ENCODE measurements around the gene C3orf18.
A peak's percentile ranks its signal among the peaks of the same experiment; 100 is the strongest.

Gene C3orf18

DNA sequence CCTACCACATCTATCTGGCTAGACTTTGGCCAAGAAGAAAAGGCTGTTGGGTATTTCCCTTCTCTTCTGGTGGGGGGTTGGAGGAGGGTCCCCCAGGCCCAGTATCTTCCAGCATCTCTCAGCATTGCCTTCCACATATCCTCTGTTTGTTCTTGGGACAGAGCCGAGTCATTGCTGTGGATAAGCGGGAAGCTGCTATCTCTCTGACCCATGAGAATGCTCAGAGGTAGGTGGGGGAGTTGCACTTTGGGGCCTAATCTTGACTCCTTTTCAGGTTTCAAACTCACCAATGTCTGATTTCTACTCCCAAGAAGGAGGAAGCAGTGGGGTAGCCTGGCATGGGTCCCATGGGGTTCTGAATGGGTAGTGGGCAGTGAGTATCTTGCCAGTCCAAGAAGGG lies 9.8 kb upstream of the C3orf18 start:
- DNase-seq: no peak

DNA sequence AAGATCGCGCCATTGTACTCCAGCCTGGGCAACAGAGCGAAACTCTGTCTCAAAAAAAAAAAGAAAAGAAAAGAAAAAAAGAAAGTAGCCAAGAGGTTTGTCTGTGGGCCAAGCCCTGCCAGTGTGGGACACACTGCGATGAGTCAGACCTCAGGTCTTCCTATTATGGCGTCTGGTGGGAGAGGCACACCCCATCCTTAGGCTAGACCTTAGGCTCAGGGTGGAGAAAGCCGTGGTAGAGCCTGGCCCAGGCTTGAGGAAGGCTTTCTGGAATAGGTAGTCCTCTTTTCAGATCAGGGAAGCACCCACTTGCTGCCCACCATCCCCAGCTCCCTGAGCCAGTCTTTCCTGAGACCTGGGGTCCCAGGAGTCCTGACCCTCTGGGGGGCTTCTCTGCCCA lies 7.8 kb upstream of the C3orf18 start:
- DNase-seq: no peak

DNA sequence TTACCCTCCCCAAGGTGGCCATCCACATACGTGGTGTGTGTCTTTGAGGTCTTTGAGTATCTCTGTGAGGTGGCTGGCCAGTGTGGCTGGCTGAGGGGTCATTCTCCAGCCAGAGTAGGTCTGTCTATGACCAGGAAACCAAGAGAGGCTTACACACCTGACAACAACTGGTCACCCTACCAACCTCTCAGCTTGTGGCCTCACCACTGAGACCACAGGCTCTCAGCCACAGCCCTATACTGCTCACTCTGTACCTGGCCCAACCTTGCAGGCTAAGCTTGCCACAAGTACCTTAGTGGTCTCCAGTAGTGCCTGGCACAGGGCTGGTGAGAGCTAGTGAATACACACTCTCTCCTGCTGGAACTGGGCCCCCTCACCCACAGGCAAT lies 6.9 kb upstream of the C3orf18 start:
- DNase-seq: no peak

DNA sequence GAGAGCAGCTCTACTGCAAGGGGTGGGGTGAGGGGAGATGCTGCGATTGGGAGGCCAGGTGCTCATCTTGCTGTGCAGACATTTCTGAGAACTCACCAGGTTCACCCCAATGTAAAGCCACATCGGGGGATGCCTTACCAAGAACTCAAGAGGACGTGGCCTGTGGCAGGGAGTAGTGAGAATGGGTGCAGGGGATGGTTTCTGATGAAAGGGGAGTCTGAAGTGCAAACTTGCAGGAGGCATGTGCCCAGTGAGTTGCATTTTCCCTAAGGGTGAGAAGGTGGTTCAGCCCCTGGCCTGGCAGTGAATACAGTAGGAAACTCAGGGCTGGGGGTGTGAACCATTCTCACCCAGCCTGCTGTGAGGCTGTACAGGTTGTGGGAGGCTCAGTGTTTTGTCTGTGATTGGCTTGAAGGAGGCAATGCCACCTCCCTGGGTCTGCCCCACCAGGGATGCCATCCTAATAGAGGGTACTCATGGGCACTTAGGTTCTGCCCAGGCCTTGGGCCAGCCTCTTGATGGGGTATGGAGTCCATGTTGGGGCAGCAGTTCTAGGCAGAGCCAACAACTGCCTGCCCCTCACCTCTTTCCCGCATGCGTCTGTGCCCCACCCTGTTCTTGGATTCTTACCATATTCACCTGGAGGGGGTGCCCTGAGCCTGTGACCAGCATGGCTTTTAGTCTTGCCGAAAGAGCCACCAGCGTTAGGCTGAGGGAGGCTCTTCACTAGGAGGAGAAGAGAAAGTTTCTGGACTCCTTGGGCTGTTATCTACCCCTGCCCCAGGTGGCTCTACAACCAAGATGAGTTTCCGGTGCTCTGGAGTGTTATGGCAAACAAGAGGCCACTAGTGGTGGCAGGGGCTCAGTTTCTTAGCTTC lies 6.3 kb upstream of the C3orf18 start:
- DNase-seq: no peak

DNA sequence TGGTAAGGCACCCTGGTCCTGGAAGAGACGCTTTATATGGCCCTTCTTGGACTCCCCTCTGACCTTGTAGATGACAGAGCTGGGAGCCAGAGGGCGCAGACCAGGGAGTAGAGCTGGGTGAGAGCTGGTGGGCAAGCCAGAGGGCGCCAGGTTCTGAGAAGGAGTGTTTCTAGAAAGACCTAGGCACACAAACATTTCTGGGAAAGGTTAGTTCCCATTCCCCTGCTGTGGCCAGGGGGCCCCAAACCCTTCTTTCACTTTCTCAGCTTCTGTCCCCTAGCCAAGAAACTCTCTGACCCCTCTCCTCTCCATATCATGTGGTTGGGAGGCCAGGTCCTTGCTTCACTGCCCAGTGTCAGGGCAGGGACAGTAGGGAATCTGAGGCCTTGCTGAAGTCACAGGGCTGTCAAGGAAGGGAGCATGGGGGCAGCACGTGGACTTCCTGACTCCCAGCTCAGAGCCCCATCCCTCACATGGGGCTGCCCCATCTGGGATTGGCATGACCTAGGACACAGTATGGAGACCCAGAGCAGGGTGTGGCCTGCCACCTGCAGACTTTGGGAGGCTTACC lies 5.3 kb upstream of the C3orf18 start:
- DNase-seq: no peak

DNA sequence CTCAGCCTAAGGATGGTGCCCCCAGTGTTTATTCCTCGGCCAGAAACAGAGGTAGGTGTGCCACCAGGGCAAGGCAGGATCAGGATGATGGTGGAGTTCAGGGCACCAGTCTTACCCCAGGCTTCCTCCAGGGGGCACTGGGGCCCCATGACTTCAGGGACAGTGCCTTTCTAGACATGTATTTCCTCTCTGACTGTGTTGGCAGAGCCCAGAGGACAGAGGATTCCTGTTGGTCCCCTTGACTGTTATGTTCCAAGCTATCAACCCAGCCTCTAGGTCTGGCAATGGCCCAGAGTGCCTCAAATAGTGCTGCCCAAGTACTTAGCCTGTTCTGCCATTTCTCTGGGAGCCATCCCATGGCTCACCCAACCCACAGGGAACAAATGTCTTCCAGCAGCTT lies 4.6 kb upstream of the C3orf18 start:
- peak; percentile 31 for DNase-seq

DNA sequence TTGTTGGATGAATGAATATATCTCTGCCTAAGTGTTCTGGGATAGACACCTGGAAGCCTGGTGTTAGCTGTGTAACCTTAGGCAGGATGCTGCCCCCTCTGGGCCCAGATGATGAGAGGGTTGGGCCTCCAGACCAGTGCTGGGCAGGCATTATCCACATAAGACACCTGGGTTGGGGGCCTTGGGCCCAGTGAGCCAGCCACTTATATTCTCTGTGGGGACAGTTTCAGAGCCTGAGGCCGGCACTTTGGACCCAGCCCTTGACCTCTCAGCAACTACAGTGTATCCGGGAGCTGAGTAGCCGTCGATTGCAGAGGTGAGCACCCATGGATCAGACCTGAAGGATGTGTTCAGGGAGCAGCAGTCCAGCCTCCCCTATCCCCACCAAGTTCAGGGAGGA lies 3.9 kb upstream of the C3orf18 start:
- DNase-seq: no peak

DNA sequence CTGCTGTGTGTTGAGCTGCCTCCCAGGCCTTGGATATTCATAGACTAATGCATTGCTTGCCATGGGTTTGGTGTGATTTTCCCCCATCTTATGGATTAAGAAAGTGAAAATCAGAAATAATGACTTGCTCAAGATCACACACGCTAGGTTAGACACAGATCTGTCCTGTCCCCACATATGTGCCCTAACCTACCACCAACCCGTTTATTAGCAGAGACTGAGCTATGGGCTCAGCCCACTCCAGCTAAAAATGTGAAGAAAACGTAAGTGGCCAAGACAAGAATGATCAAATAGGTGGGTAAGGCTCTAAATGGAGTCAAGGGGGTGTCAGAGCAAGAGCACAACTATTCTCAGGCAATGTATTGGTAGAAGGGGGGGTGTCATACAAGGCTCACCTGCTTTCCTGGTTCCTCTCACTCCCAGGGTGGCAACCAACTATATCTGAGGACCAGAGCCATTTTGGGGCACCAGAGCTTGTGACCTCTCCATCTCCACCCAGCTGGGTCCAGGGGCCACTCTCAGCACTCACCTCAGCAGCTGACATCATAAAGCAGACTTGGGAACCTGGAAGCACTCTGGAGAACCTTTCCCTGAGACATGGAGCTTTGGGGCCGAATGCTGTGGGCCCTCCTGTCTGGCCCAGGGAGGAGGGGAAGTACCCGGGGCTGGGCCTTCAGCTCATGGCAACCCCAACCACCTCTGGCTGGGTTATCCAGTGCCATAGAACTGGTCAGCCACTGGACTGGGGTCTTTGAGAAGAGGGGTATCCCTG lies 3.1 kb upstream of the C3orf18 start:
- DNase-seq: no peak

DNA sequence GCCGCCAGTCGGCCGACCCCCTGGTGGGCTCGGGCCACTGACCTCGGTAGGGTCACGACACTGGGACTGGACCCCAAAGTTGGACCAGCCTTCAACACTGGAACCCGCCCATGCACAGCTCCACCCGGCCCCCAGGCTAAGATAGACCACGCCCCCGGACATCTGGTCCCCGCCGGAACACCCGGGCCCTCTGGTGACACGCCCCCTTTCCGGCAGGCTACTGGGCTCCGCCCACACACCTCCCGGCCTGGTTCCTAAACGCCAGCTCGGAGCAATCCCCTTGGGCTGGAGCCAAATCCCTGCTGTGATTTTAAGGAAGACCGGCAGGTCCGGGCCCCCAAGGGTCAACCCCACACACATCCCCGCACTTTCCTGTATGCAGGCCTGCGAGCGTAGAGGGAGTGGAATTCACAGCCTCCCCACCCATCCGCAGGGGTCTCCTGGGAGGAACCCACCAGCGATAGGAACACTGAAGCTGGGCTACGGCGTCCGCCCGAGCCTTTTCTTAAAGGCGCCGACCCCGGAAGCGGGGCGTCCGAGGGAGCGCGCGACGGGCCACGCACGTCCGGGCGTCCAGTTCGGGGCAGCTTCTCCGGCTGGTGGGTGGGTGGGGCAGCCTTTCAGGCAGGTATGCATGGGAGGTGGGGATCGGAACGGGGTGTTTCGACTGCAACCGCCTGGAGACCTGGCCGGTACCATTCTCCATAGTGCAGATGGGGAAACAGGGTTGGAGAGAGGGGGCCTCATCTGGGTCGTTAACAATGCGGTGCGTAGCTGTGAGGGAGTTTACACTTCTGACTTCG lies 1.6 kb upstream of the C3orf18 start, which contains the start of gene HEMK1:
HEMK1 (plus strand) TSS at position 576 of the 803 bp plus-strand sequence. CDS start 1,583 bp downstream, outside the sequence.
- peak; percentile 80 for DNase-seq

DNA sequence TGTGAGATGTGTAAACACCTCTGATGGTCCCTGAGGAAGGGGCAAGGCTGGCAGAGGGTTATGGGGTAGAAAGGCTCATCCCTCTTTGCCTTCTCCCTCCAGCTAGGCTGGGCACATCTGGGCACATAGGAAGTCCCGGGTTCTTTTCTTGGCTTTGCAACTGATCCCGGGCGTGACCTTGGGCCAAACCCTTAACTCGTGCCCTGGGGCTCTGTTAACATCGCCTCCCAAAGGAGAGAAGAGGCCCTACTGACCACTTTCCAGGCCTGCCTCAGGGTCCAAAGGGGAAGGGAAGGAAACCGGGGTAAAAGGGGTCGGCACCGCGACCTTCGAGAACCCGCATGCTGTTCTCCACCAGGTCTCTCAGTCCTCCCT lies 549 bp downstream of the C3orf18 start:
- no peak for DNase-seq

DNA sequence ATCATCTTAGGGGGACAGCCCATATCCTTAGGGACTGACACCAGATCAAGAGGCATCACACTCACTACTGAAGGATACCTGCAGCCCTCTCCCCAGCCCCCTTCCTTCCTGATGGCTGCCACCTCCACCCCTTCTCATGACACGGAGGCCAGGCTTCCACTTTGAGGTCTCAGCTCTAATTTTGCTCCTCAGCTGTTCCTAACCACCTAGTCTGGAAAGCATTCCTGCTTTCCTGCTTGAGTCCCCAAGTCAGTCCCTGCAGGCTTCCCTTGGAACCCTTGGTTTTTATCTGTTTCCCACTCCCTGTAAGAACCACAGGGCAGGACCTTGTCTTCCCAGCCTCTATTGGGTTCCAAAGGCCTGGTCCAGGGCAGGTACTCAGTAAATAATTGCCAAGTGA lies 3.2 kb downstream of the C3orf18 start:
- no peak for DNase-seq

DNA sequence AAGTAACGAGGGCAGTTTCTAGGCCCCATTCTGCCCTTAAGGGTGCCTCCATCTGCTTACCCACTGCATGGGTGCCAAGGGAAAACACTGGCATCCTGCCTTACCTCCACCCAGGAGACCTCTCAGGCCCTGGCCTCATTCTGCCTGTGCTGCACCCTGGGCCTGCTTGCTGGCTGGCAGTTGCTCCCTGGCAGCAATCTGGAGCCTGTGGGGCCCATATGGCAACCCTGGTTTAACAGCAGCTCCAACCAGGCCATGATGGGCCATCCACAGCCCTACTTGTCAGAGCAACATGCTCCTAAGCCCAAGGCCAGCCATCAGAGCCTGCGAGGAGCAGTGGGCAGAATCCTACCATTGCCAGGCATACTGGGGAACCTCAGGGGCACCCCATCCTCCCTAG lies 3.7 kb downstream of the C3orf18 start:
- no peak for DNase-seq

DNA sequence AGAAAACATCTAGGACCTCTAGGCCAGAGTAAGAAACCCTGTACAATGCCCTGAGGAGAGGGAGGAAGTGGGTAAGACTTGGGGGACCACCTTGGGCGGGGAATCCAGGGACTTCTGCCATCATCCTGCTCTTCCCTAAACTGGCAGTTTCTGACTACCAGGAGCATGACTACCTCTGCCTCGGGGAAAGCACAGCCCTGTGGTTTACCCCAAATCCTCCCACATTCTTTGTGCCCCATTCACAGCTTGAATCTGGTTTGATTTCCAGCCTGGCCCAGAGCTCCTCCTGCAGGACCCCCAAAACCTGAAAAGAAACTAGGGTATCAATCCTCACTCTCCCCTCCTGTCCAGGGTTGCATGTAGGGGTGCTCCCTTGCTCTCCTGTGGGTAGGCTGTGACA lies 4.7 kb downstream of the C3orf18 start:
- no peak for DNase-seq

DNA sequence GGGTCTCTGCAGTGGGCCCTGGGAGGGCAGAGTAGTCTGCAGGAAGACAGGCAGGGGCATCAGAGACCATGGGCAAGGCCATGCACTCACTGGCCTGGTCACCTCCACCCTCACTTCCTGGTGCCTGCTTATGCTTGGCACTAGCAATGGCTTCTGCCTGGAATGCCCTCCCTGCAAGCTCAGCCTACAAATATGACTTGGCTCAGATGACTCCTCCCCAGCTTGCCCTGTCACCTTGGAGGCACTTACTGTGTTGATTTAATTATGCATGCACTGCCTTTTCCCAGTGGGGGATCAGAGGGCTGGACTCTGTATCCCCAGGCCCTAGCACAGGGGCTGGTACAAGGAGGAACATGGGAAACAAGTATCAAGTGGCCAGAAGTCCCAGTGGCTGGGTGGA lies 7.8 kb downstream of the C3orf18 start:
- no peak for DNase-seq

DNA sequence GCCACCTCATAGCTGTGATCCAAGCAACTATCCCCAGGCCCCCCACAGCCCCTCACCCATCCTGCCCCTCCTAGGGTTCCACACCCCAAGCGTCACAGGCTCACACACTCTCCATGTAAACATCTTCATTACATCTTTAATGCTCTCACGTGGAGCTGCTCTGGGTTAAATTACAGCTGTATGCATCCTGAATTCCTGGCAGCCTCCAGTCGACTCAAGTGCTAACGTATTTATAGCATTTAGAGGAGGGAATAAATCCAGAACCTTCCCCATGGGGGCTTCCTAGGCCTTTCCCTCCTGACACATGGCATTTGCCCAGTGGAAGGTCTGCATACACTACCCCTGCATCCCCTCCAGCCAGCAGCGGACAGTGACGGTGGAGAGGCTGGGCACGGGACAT lies 9.6 kb downstream of the C3orf18 start:
- no peak for DNase-seq

DNA sequence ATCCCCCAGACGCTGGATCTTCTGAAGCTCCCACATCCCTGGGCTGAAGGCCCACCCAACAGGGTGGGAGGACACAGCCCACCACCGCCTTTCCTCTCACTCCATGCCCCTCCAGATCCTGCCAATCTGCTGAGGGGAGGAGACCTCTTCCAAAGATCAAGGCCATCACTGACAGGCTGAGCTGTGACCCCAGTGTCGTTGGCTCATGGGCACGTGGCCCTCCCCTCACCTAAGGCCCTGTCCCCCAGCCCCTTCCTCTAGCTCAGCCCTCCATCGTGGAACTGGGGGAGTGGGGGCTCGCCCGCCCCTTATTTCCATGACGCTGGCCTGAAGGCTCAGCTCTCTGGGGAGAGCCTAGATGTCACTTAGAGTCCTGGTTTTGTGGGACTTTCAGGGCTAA lies 10.4 kb downstream of the C3orf18 start:
- DNase-seq: no peak

DNA sequence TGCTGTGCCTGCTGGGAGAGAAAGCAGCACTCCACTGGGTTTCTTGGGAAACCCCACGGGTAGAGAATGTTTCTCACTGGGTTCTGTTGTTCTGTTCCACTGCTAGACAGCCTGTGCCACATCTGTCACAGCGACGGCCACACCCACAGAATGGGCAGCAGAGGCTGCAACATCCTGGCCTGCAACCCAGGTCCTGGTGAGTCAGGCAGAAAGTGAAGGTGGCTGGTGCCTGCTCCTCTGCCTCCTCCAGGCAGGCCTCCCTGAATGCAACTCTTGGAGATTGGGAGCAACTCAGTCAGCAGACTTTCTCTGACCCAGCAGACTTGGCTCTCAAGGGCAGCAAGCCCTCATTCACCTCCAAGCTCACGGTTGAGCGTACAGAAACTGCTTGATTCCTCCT lies 13.0 kb downstream of the C3orf18 start:
- DNase-seq: no peak

DNA sequence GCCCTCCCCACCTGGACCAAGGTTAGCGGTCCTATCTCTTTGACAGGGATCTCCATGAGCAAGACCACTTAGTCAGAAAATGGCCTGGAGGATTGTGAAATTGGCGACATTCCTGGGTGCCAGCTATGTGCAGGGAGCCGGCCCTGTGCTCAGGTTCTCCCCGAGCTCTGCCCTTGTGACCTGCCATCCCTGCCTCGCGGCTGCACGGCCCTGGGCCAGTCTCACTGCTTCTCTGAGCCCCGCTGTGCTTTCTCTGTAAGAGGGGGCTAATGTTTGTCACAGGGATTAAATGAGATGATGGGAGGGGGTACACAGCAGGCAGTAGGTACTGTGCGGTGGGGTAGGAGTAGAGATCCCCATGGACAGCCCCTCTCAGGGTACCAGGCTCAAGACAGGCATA lies 14.9 kb downstream of the C3orf18 start:
- DNase-seq: no peak

DNA sequence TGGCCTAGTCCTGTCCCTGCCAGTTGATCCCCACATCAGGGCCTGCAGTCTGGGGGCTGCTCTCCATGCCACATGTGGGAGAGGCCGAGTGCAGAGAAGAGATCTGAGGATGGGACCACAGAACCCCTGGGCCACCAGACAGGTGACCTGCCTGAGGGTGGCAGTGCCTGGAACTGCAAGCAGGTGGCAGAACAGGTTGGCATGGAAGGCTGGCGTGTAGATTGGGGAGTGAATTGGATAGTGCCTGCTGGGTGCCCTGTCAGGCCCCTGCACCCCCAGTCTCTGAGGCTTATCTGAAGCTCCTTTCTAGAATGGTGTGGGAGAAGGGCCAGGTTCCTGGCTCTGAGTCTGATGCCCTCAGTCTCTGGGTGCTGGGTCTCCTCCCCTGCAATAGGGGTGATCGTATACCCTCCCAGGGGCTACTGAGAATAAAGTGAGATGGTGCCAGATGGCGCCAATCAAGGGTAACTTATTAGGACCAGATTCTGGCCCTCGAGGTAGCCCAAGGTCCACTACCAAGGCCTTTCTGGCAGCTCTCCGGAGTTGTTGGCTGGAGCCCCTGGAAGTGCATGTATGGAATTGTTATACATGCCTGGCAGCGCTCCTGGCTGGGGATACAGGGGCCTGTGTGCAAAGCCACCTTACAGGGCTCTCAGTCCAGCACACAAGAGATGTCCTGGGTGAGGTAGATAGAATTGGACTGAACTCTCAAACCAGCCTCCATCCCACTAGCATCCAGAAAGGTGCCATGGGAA lies 15.7 kb downstream of the C3orf18 start:
- DNase-seq: no peak

DNA sequence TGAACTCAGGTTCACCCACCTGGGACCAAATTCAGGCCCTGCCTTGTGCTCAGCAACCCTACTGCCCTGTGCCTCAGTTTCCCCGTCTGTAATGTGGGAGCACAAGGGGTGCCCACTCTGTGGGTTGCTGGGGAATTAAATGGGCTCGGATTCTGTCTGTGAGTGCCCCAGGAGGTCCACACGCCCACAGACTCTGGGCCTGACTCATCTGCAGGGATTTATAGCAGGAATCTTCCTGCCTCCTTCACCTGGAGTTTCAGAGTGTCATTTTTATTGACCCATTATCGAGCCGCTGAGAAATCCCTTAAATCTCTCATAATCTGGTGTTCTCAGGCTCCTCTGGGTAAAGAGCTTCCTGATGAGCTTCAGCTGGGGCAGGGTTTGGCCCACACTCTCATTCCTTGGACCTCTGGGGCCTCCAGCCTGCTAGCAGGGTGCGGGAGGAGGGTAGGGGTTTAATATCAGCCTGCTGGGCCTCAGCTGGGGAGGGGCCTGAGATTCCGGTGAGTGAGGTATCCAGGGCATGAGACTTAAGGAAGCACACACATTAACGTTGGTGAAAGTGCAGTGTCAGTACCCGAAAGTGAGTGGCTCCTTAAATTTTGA lies 16.4 kb downstream of the C3orf18 start:
- no peak for DNase-seq

DNA sequence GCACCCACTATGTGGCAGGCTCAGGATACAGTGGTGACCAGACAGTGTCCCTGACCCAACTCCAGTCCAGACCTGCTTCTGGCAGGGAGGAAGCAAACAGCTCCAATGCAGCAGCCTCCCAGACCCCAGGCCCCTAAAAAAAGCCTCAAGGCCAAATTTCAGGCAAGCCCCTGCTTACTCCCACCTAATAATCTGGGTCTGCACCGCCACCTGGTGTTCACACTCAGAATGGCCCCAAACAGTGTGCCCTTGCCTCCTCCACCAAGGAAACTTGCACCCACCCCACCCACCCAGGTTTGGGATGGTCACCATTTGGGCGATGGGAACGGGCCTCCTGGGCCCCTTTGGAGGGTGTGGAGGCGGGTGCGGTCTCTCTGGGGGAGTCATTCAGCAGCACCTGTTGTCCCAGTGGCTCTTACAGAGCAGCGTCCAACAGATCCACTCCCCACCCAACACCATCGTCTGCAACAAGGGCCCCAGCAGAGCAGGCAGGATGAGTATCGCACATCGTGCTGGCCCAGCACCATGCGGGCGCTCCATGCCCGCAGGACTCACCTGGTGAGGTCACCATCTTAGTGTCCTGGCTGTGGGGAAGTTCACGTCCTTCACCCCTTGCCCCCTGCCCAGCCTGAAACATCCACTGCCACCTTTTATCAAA lies 17.3 kb downstream of the C3orf18 start:
- DNase-seq: peak; percentile 46
